ENCODE results near the gene CHRND.

- TF ChIP-seq CTCF (IDR thresholded peaks at IDR 0.05): no peak
- TF ChIP-seq EP300 (IDR thresholded peaks at IDR 0.05): no peak
Observed at GRCh38 chr2:232580648-232580981, 54.7 kb downstream of the CHRND start.
